Keratinocyte (primary cell): ENCODE data around the gene PCDH9. TPM values are rescaled to one million over a fixed set of nuclear protein-coding genes. Genes with fewer than 3 reads are reported as not detected.

Source experiments
- DNase-seq: peaks from one replicate; pipeline ENCODE4 v3.0.0-alpha.2; 2011; ENCODE audit warnings: low read depth, missing footprints, low spot score
- FAIRE-seq: peaks from 2 replicates; lab custom pipeline; 2011; peaks lifted over from hg19 to GRCh38; lab: Jason Lieb, UNC
- H2AFZ ChIP-seq: 2 replicates; pipeline ENCODE4 v1.6.0; 2012; ENCODE audit warnings: low read length, control low read depth, inconsistent platforms; ENCODE audit not compliant: control insufficient read depth
- H3K27ac ChIP-seq: 2 replicates; pipeline ENCODE4 v1.5.1; 2011; ENCODE audit warnings: low read length; ENCODE audit not compliant: control insufficient read depth, insufficient read depth
- H3K27me3 ChIP-seq: 3 replicates; pipeline ENCODE4 v1.6.0; 2011; ENCODE audit warnings: low read length; ENCODE audit not compliant: control insufficient read depth, insufficient read depth; ENCODE audit errors: extremely low read depth
- H3K36me3 ChIP-seq, 2 experiments: 2 replicates in 1 of 2; 3 replicates in 1 of 2; pipeline ENCODE4 v1.5.1; 2011; ENCODE audit warnings: low read length in 2 of 2, mild to moderate bottlenecking in 1 of 2; ENCODE audit not compliant: control insufficient read depth in 2 of 2, insufficient read depth in 2 of 2; ENCODE audit errors: extremely low read depth in 1 of 2
- H3K4me1 ChIP-seq: 3 replicates; pipeline ENCODE4 v1.5.1; 2011; ENCODE audit warnings: low read length; ENCODE audit not compliant: control insufficient read depth, insufficient read depth; ENCODE audit errors: extremely low read depth
- H3K4me2 ChIP-seq: 3 replicates; pipeline ENCODE4 v1.6.0; 2011; ENCODE audit warnings: low read depth, low read length; ENCODE audit not compliant: control insufficient read depth, insufficient read depth; ENCODE audit errors: extremely low read depth
- H3K4me3 ChIP-seq, 3 experiments: fragments of 200-600 bp in 1 of 3; sonication (generic) in 1 of 3; 2 replicates in 2 of 3; 3 replicates in 1 of 3; pipeline ENCODE4 v1.5.1; 2011 to 2016; ENCODE audit warnings: low read length in 3 of 3, mild to moderate bottlenecking in 3 of 3, control low read depth in 2 of 3, inconsistent platforms in 1 of 3, low read depth in 1 of 3, mixed read lengths in 1 of 3, mixed run types in 1 of 3, moderate library complexity in 1 of 3; ENCODE audit not compliant: control insufficient read depth in 2 of 3, insufficient read depth in 2 of 3; ENCODE audit errors: extremely low read depth in 1 of 3
- H3K79me2 ChIP-seq: 2 replicates; pipeline ENCODE4 v1.6.0; 2012; ENCODE audit warnings: low read length; ENCODE audit not compliant: control insufficient read depth, insufficient read depth
- H3K9ac ChIP-seq: 3 replicates; pipeline ENCODE4 v1.6.0; 2011; ENCODE audit warnings: low read length; ENCODE audit not compliant: control insufficient read depth, insufficient read depth; ENCODE audit errors: extremely low read depth
- H3K9me1 ChIP-seq: 3 replicates; pipeline ENCODE4 v1.6.0; 2011; ENCODE audit warnings: low read length; ENCODE audit not compliant: control insufficient read depth, insufficient read depth; ENCODE audit errors: extremely low read depth
- H3K9me3 ChIP-seq: 2 replicates; pipeline ENCODE4 v1.5.1; 2012; ENCODE audit warnings: low read depth, low read length; ENCODE audit not compliant: control insufficient read depth
- H4K20me1 ChIP-seq: 3 replicates; pipeline ENCODE4 v1.6.0; 2011; ENCODE audit warnings: low read length; ENCODE audit not compliant: control insufficient read depth, insufficient read depth; ENCODE audit errors: extremely low read depth
- CTCF ChIP-seq, 3 experiments: IDR thresholded peaks in 1 of 3; conservative IDR thresholded peaks in 1 of 3; optimal IDR thresholded peaks in 1 of 3; 2 replicates in 2 of 3; 3 replicates in 1 of 3; pipeline versions ENCODE3 to v1.5.1; 2011; ENCODE audit warnings: low read length in 3 of 3, mild to moderate bottlenecking in 3 of 3, moderate library complexity in 2 of 3, control low read depth in 1 of 3, inconsistent platforms in 1 of 3; ENCODE audit not compliant: insufficient read depth in 2 of 3; ENCODE audit errors: extremely low read depth in 1 of 3
- EZH2 ChIP-seq: IDR thresholded peaks from one replicate; pipeline ENCODE4 v1.6.1; 2012; ENCODE audit warnings: inconsistent platforms, mild to moderate bottlenecking, low read length, moderate library complexity
- dilution Hi-C: fragments of 300-500 bp; cut with MboI; formaldehyde crosslinking; loops from one replicate; pipeline ENCODE4 v1.7.0; 2020; ENCODE audit warnings: low sequenced_read_pairs; ENCODE audit not compliant: extremely low pct_ligation_motif_present
- polyA plus RNA-seq, 5 experiments: library from polyadenylated mRNA; depleted of rRNA in 3 of 5; stranded (reverse) in 3 of 5; stranded (forward) in 1 of 5; unstranded in 1 of 5; fragments of >200 nt; gene quantifications; 1 replicate in 1 of 5; 2 replicates in 3 of 5; 3 replicates in 1 of 5; pipeline versions ENCODE4 v1.2.1 to v1.2.3, GENCODE V29; 2011 to 2012; ENCODE audit warnings: missing spikeins in 2 of 5, low read depth in 1 of 5, low replicate concordance in 1 of 5

The PCDH9 gene
- polyA plus RNA-seq, 1 donor (not counting 4 experiments of a cell fraction or from before 2014, with no cell fraction given): 0.21 TPM

- no peaks in the 10 kb centered on the region for H3K27me3 ChIP-seq
- H3K9me1 ChIP-seq: no peaks in the 10 kb centered on the region
- H4K20me1 ChIP-seq: no peaks in the 10 kb centered on the region
- H3K9me3 ChIP-seq: no peaks in the 10 kb centered on the region
- H3K4me1 ChIP-seq: no peaks in the 10 kb centered on the region
- DNase-seq: no peak
- H3K79me2 ChIP-seq: no peaks in the 10 kb centered on the region
- H2AFZ ChIP-seq: no peak overlapping the region
- no peak overlapping the region for H3K27ac ChIP-seq
- TF ChIP-seq EZH2 (no peak), CTCF (optimal IDR thresholded peaks at IDR 0.05 in 1 of 3, IDR thresholded peaks at IDR 0.05 in 1 of 3, conservative IDR thresholded peaks at IDR 0.05 in 1 of 3; ENCODE audit: extremely low read depth in 1 of 3, insufficient read depth in 2 of 3, low read length in 3 of 3) (no peak)
- no peak overlapping the region for H3K9ac ChIP-seq
- H3K36me3 ChIP-seq: no peaks in the 10 kb centered on the region
- no peak overlapping the region for H3K4me3 ChIP-seq
- no peak for FAIRE-seq
- dilution Hi-C loops: no loop called here
- no peak overlapping the region for H3K4me2 ChIP-seq
Measured at GRCh38 chr13:66837246-66837645, 392.9 kb downstream of the PCDH9 start.

GRCh38 chr13:66835040-66835628 is 395.0 kb downstream of the PCDH9 start:
- no peaks in the 10 kb centered on the region for H3K79me2 ChIP-seq
- H3K4me3 ChIP-seq: no peak overlapping the region
- H2AFZ ChIP-seq: no peak overlapping the region
- DNase-seq (no peak), FAIRE-seq (no peak)
- H4K20me1 ChIP-seq: no peaks in the 10 kb centered on the region
- H3K27ac ChIP-seq: no peak overlapping the region
- no peaks in the 10 kb centered on the region for H3K36me3 ChIP-seq
- no peak overlapping the region for H3K4me2 ChIP-seq
- no peaks in the 10 kb centered on the region for H3K9me1 ChIP-seq
- no peaks in the 10 kb centered on the region for H3K27me3 ChIP-seq
- no peak overlapping the region for H3K9ac ChIP-seq
- TF ChIP-seq EZH2: no peak
- TF ChIP-seq CTCF (optimal IDR thresholded peaks at IDR 0.05 in 1 of 3, IDR thresholded peaks at IDR 0.05 in 1 of 3, conservative IDR thresholded peaks at IDR 0.05 in 1 of 3; ENCODE audit: extremely low read depth in 1 of 3, insufficient read depth in 2 of 3, low read length in 3 of 3): no peak
- dilution Hi-C loops: no loop called here
- no peaks in the 10 kb centered on the region for H3K9me3 ChIP-seq
- H3K4me1 ChIP-seq: no peaks in the 10 kb centered on the region
